ENCODE measurements around the gene STXBP6.

Gene STXBP6

DNA sequence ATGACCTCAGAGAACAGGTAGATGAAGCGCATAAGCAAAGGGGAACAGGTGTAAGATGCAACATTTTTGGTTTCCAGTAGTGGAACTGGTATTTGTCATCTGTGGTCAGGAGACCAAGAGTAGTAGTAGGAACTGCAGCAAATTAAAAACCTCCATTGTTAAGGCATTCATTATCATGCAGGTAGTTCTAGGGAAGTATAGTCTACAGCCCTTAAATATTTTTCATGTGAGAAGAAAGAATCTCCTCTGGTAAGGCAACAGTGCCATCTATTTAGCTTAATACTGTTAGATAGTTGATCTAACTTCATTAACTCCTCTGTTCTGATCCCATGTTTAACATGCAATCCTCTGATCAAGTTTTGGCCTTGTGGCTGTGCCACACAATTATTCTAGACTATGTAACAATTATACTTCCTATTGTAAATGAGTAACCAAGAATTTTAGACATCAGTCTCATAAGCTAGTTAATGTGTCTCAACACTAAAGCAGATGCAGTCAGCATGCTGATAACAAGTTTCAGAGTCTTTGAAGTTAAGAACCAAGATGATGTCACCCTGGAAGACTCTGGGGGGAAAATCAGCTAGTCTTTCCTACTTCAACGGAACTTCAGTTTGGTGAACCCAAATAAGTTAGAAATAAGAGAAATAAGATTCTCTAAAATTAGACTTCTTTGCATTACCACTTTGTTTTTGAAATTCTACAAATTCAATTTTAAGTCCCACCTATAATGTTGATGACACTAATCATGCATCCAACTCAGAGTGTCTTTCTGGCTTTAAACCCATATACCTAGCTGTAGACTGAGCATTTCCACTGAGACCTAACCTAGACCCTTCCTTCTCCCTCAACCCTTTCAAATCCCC, 70.9 kb downstream of the STXBP6 start:
- no peak for DNase-seq (ENCODE audit: low read depth in 1 of 2, low spot score in 1 of 2)
- no peak overlapping the region for H3K27ac ChIP-seq (replicated peaks)
- peaks cover 2% of the 10 kb centered on the region for H3K27me3 ChIP-seq (ENCODE audit: insufficient read depth, poor library complexity, severe bottlenecking)
- no peak overlapping the region for H3K4me3 ChIP-seq (replicated peaks; ENCODE audit: insufficient read depth, low read length)
- no peak for TF ChIP-seq SPI1 (IDR thresholded peaks at IDR 0.05; ENCODE audit: borderline replicate concordance, low read depth)
- TF ChIP-seq, protein P1, sequence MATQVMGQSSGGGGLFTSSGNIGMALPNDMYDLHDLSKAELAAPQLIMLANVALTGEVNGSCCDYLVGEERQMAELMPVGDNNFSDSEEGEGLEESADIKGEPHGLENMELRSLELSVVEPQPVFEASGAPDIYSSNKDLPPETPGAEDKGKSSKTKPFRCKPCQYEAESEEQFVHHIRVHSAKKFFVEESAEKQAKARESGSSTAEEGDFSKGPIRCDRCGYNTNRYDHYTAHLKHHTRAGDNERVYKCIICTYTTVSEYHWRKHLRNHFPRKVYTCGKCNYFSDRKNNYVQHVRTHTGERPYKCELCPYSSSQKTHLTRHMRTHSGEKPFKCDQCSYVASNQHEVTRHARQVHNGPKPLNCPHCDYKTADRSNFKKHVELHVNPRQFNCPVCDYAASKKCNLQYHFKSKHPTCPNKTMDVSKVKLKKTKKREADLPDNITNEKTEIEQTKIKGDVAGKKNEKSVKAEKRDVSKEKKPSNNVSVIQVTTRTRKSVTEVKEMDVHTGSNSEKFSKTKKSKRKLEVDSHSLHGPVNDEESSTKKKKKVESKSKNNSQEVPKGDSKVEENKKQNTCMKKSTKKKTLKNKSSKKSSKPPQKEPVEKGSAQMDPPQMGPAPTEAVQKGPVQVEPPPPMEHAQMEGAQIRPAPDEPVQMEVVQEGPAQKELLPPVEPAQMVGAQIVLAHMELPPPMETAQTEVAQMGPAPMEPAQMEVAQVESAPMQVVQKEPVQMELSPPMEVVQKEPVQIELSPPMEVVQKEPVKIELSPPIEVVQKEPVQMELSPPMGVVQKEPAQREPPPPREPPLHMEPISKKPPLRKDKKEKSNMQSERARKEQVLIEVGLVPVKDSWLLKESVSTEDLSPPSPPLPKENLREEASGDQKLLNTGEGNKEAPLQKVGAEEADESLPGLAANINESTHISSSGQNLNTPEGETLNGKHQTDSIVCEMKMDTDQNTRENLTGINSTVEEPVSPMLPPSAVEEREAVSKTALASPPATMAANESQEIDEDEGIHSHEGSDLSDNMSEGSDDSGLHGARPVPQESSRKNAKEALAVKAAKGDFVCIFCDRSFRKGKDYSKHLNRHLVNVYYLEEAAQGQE (IDR thresholded peaks at IDR 0.05; ENCODE audit: insufficient replicate concordance, low read depth) = no peak
- TF ChIP-seq GABPA (IDR thresholded peaks at IDR 0.05; ENCODE audit: low read depth) = no peak
- TF ChIP-seq, protein P2, sequence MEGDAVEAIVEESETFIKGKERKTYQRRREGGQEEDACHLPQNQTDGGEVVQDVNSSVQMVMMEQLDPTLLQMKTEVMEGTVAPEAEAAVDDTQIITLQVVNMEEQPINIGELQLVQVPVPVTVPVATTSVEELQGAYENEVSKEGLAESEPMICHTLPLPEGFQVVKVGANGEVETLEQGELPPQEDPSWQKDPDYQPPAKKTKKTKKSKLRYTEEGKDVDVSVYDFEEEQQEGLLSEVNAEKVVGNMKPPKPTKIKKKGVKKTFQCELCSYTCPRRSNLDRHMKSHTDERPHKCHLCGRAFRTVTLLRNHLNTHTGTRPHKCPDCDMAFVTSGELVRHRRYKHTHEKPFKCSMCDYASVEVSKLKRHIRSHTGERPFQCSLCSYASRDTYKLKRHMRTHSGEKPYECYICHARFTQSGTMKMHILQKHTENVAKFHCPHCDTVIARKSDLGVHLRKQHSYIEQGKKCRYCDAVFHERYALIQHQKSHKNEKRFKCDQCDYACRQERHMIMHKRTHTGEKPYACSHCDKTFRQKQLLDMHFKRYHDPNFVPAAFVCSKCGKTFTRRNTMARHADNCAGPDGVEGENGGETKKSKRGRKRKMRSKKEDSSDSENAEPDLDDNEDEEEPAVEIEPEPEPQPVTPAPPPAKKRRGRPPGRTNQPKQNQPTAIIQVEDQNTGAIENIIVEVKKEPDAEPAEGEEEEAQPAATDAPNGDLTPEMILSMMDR (IDR thresholded peaks at IDR 0.05; ENCODE audit: insufficient read depth, low read length) = no peak
- TF ChIP-seq POLR2AphosphoS5 (IDR thresholded peaks at IDR 0.05; ENCODE audit: low read depth) = no peak

DNA sequence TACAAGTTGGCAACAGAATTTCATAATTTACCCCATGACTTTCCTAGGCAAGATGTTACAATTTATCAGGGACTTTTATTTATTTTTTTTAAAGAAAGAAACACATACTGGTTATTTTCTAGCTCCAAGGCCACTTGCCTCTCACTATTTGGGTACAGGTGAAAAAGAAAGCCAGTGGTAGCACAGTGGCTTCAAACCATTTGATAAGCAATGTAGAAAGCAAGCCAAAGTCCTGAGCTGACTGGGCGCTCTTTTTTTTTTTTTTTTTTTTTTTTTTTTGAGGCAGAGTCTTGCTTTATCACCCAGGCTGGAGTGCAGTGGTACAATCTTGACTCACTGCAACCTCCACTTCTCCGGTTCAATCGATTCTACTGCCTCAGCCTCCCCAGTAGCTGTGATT, 73.3 kb downstream of the STXBP6 start:
- H3K4me3 ChIP-seq (replicated peaks; ENCODE audit: insufficient read depth, low read length) = no peak overlapping the region
- no peak overlapping the region for H3K27ac ChIP-seq (replicated peaks)
- peaks cover 2% of the 10 kb centered on the region for H3K27me3 ChIP-seq (ENCODE audit: insufficient read depth, poor library complexity, severe bottlenecking)
- no peak for DNase-seq (ENCODE audit: low read depth in 1 of 2, low spot score in 1 of 2)
- TF ChIP-seq POLR2AphosphoS5 (IDR thresholded peaks at IDR 0.05; ENCODE audit: low read depth) (no peak), SPI1 (IDR thresholded peaks at IDR 0.05; ENCODE audit: borderline replicate concordance, low read depth) (no peak), GABPA (IDR thresholded peaks at IDR 0.05; ENCODE audit: low read depth) (no peak)
- TF ChIP-seq, protein P1 (IDR thresholded peaks at IDR 0.05; ENCODE audit: insufficient replicate concordance, low read depth) = no peak
- TF ChIP-seq, protein P2 (IDR thresholded peaks at IDR 0.05; ENCODE audit: insufficient read depth, low read length) = no peak

DNA sequence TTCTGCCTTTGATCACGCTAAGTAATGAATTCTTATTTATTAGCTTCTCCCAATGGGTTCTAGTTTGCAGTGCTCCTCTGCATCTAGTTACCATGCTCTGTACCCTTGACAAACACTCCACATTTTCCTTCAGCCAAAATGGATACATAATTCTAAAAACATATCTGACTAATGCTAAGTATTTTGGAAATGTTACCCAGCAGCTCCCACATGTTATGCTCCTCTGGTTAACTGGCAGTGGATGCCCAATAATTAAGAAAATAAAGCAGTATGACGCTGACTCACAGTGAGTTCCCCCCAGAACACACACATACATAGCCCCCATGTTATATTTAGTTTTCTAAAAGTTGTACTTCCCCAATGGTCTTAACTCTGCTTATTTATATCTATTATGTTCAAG, 74.6 kb downstream of the STXBP6 start:
- no peak for DNase-seq (ENCODE audit: low read depth in 1 of 2, low spot score in 1 of 2)
- H3K27ac ChIP-seq (replicated peaks) = no peak overlapping the region
- H3K27me3 ChIP-seq (ENCODE audit: insufficient read depth, poor library complexity, severe bottlenecking) = peaks cover 2% of the 10 kb centered on the region
- H3K4me3 ChIP-seq (replicated peaks; ENCODE audit: insufficient read depth, low read length) = no peak overlapping the region
- no peak for TF ChIP-seq SPI1 (IDR thresholded peaks at IDR 0.05; ENCODE audit: borderline replicate concordance, low read depth)
- no peak for TF ChIP-seq POLR2AphosphoS5 (IDR thresholded peaks at IDR 0.05; ENCODE audit: low read depth)
- no peak for TF ChIP-seq GABPA (IDR thresholded peaks at IDR 0.05; ENCODE audit: low read depth)
- TF ChIP-seq, protein P1 (IDR thresholded peaks at IDR 0.05; ENCODE audit: insufficient replicate concordance, low read depth) = no peak
- TF ChIP-seq, protein P2 (IDR thresholded peaks at IDR 0.05; ENCODE audit: insufficient read depth, low read length) = no peak
